Liver (tissue), 9 donors: ENCODE data around the gene CRYZL1. TPM values are rescaled to one million over a fixed set of nuclear protein-coding genes. Genes with fewer than 3 reads are reported as not detected.
"Not testable (repeated sequence)": the region's sequence is repeated elsewhere in the genome, so short reads cannot be mapped to it uniquely, and the experiment has no call there.

Source experiments
- DNase-seq: peaks from one replicate; pipeline ENCODE4 v3.0.0-alpha.2; 2017; ENCODE audit warnings: low spot score
- H3K27ac ChIP-seq, 2 donors: one replicate each; pipeline ENCODE4 v1.7.0; 2013; ENCODE audit warnings: inconsistent platforms in 2 of 2, low read length in 2 of 2, control low read depth in 1 of 2, low read depth in 1 of 2, mild to moderate bottlenecking in 1 of 2
- H3K27me3 ChIP-seq, 4 donors: one replicate each; pipeline versions ENCODE4 v1.6.1 to v1.7.0; 2013; ENCODE audit warnings: low read length in 3 of 4, inconsistent platforms in 1 of 4, mild to moderate bottlenecking in 1 of 4, moderate library complexity in 1 of 4; ENCODE audit not compliant: control insufficient read depth in 4 of 4, insufficient read depth in 4 of 4
- H3K36me3 ChIP-seq, 4 donors: one replicate each; pipeline versions ENCODE4 v1.6.1 to v1.7.0; 2013; ENCODE audit warnings: low read length in 3 of 4, mild to moderate bottlenecking in 3 of 4, low read depth in 1 of 4, moderate library complexity in 1 of 4; ENCODE audit not compliant: control insufficient read depth in 4 of 4, insufficient read depth in 3 of 4
- H3K4me1 ChIP-seq, 4 donors: one replicate each; pipeline versions ENCODE4 v1.6.1 to v1.7.0; 2013; ENCODE audit warnings: low read length in 3 of 4, mild to moderate bottlenecking in 3 of 4, moderate library complexity in 1 of 4; ENCODE audit not compliant: control insufficient read depth in 4 of 4, insufficient read depth in 4 of 4
- H3K4me3 ChIP-seq, 3 donors: one replicate each; pipeline versions ENCODE4 v1.6.1 to v1.7.0; 2013; ENCODE audit warnings: low read length in 3 of 3, control low read depth in 1 of 3, low read depth in 1 of 3, mild to moderate bottlenecking in 1 of 3
- H3K9ac ChIP-seq, 2 donors: one replicate each; pipeline ENCODE4 v1.7.0; 2013; ENCODE audit warnings: low read length in 2 of 2, mild to moderate bottlenecking in 2 of 2, moderate library complexity in 2 of 2, control low read depth in 1 of 2, low read depth in 1 of 2
- H3K9me3 ChIP-seq, 4 donors: one replicate each; pipeline versions ENCODE4 v1.6.1 to v1.7.0; 2013; ENCODE audit warnings: low read length in 3 of 4; ENCODE audit not compliant: control insufficient read depth in 4 of 4
- EGR1 ChIP-seq, 2 donors: IDR thresholded peaks; 2 replicates each; pipeline ENCODE4 v1.6.1; 2016 to 2018; ENCODE audit warnings: antibody characterized with exemption in 2 of 2, low read depth in 2 of 2
- FOXA1 ChIP-seq: IDR thresholded peaks from 2 replicates; pipeline ENCODE4 v1.6.1; 2016; ENCODE audit warnings: antibody characterized with exemption
- FOXA2 ChIP-seq: IDR thresholded peaks from 2 replicates; pipeline ENCODE4 v1.6.1; 2016; ENCODE audit warnings: antibody characterized with exemption
- GABPA ChIP-seq, 2 donors: IDR thresholded peaks in 1 of 2; conservative IDR thresholded peaks in 1 of 2; 2 replicates each; pipeline ENCODE4 v1.6.1; 2016; ENCODE audit warnings: antibody characterized with exemption in 2 of 2, mild to moderate bottlenecking in 1 of 2, moderate library complexity in 1 of 2
- HNF4A ChIP-seq, 2 donors: conservative IDR thresholded peaks; 2 replicates each; pipeline ENCODE4 v1.6.1; 2016; ENCODE audit warnings: antibody characterized with exemption in 2 of 2, mild to moderate bottlenecking in 2 of 2
- HNF4G ChIP-seq: IDR thresholded peaks from 2 replicates; pipeline ENCODE4 v1.6.1; 2016; ENCODE audit warnings: antibody characterized with exemption
- JUND ChIP-seq, 2 donors: IDR thresholded peaks; 2 replicates each; pipeline ENCODE4 v1.6.1; 2016; ENCODE audit warnings: antibody characterized with exemption in 2 of 2
- NR2F2 ChIP-seq: IDR thresholded peaks from 2 replicates; pipeline ENCODE4 v1.6.1; 2016; ENCODE audit warnings: antibody characterized with exemption
- RAD21 ChIP-seq, 2 donors: IDR thresholded peaks; 2 replicates each; pipeline ENCODE4 v1.6.1; 2016; ENCODE audit warnings: antibody characterized with exemption in 2 of 2, mild to moderate bottlenecking in 2 of 2
- RXRA ChIP-seq, 2 donors: IDR thresholded peaks; 2 replicates each; pipeline ENCODE4 v1.6.1; 2017 to 2018; ENCODE audit warnings: antibody characterized with exemption in 2 of 2, mild to moderate bottlenecking in 1 of 2
- SP1 ChIP-seq: IDR thresholded peaks from 2 replicates; pipeline ENCODE4 v1.6.1; 2018; ENCODE audit warnings: antibody characterized with exemption, mild to moderate bottlenecking
- TAF1 ChIP-seq: conservative IDR thresholded peaks from 2 replicates; pipeline ENCODE4 v1.6.1; 2016; ENCODE audit warnings: antibody characterized with exemption, mild to moderate bottlenecking
- YY1 ChIP-seq: IDR thresholded peaks from 2 replicates; pipeline ENCODE4 v1.6.1; 2016; ENCODE audit warnings: antibody characterized with exemption, mild to moderate bottlenecking
- WGBS: extraction: QIAGEN DNeasy Blood & Tissue Kit; methylation state at CpG from one replicate; pipeline ENCODE4 v1.1.7; 2013; 5-methylcytosine and 5-hydroxymethylcytosine counted together
- polyA plus RNA-seq, 2 donors: library from polyadenylated mRNA; stranded (reverse) in 1 of 2; unstranded in 1 of 2; fragments of 200-250 nt in 1 of 2; fragments of >200 nt in 1 of 2; fragmentation: Nextera tagmentation in 1 of 2; extraction: Ambion mirVana in 1 of 2; gene quantifications; one replicate each; pipeline versions ENCODE4 v1.2.1 to v1.2.3, GENCODE V29; 2013 to 2015
- total RNA-seq, 2 donors: library from RNA; depleted of rRNA; stranded (reverse); fragments of >200 nt; gene quantifications; one replicate each; pipeline ENCODE4 v1.2.3, GENCODE V29; 2014
- TF ChIP-seq, protein P1 (sequence below): IDR thresholded peaks from 2 replicates; pipeline ENCODE4 v1.6.1; 2016; ENCODE audit warnings: antibody characterized with exemption
- TF ChIP-seq, protein P2 (sequence below): IDR thresholded peaks from 2 replicates; pipeline ENCODE4 v1.6.1; 2016; ENCODE audit warnings: antibody characterized with exemption
- TF ChIP-seq, protein P3 (sequence below): IDR thresholded peaks from 2 replicates; pipeline ENCODE4 v1.6.1; 2016; ENCODE audit warnings: antibody characterized with exemption, mild to moderate bottlenecking
- TF ChIP-seq, protein P4 (sequence below): IDR thresholded peaks from 2 replicates; pipeline ENCODE4 v1.6.1; 2016; ENCODE audit warnings: antibody characterized with exemption
- TF ChIP-seq, protein P5 (sequence below): fragments of 150-350 bp; IDR thresholded peaks from 2 replicates; pipeline ENCODE4 v1.5.1; 2017; ENCODE audit warnings: improper control_type of control experiment, low read depth, low read length; ENCODE audit not compliant: missing input control
- donor health status: healthy.
- donor health status: healthy.
- donor health status: healthy.
- donor health status: healthy.
- donor health status: healthy.

The CRYZL1 gene
- total and polyA plus RNA-seq, 4 donors, result 6.8 to 18.1 (median 11.5) TPM

- not testable (repeated sequence) for H3K27ac ChIP-seq, DNase-seq, H3K9ac ChIP-seq, H3K27me3 ChIP-seq, H3K4me3 ChIP-seq, H3K9me3 ChIP-seq
- Histone ChIP-seq H3K4me1 (peaks cover 1 to 24% (median 12%) of the 10 kb centered on the region in 4 donors), H3K36me3 (peaks cover 4 to 37% (median 20%) of the 10 kb centered on the region in 4 donors)
- WGBS, result 23% methylated on average over 2 of the region's 2 CpGs
- TF ChIP-seq HNF4G (peak; percentile 78), RXRA (IDR thresholded peaks at IDR 0.05) (peak; percentile 67 to 82), SP1 (peak; percentile 50), RAD21 (IDR thresholded peaks at IDR 0.05) (peak in 1 of 2 donors; percentile 10), EGR1 (IDR thresholded peaks at IDR 0.05; ENCODE audit: low read depth in 2 of 2) (peak in 1 of 2 donors; percentile 27), HNF4A (conservative IDR thresholded peaks at IDR 0.05) (peak; percentile 90 to 91), JUND (IDR thresholded peaks at IDR 0.05) (peak in 1 of 2 donors; percentile 56), YY1 (peak; percentile 17)
- TF ChIP-seq, protein P1, sequence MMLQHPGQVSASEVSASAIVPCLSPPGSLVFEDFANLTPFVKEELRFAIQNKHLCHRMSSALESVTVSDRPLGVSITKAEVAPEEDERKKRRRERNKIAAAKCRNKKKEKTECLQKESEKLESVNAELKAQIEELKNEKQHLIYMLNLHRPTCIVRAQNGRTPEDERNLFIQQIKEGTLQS, result peak; percentile 66
- TF ChIP-seq, protein P2, sequence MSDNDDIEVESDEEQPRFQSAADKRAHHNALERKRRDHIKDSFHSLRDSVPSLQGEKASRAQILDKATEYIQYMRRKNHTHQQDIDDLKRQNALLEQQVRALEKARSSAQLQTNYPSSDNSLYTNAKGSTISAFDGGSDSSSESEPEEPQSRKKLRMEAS, result peak; percentile 31
Measured at GRCh38 chr21:33576741-33577141, 64.8 kb downstream of the CRYZL1 start.

GRCh38 chr21:33572350-33572749 is 69.2 kb downstream of the CRYZL1 start:
- TF ChIP-seq JUND (IDR thresholded peaks at IDR 0.05) (peak; percentile 33 to 79), RAD21 (IDR thresholded peaks at IDR 0.05) (peak; percentile 25 to 27), FOXA2 (peak; percentile 35), NR2F2 (peak; percentile 76), HNF4G (peak; percentile 31), GABPA (IDR thresholded peaks at IDR 0.05 in 1 of 2, conservative IDR thresholded peaks at IDR 0.05 in 1 of 2) (peak in 1 of 2 donors; percentile 46), TAF1 (no peak), HNF4A (conservative IDR thresholded peaks at IDR 0.05) (peak; percentile 73 to 88), RXRA (IDR thresholded peaks at IDR 0.05) (peak; percentile 88 to 89), SP1 (peak; percentile 79), FOXA1 (no peak), YY1 (no peak), EGR1 (IDR thresholded peaks at IDR 0.05; ENCODE audit: low read depth in 2 of 2) (peak; percentile 71 to 83)
- TF ChIP-seq, protein P3, sequence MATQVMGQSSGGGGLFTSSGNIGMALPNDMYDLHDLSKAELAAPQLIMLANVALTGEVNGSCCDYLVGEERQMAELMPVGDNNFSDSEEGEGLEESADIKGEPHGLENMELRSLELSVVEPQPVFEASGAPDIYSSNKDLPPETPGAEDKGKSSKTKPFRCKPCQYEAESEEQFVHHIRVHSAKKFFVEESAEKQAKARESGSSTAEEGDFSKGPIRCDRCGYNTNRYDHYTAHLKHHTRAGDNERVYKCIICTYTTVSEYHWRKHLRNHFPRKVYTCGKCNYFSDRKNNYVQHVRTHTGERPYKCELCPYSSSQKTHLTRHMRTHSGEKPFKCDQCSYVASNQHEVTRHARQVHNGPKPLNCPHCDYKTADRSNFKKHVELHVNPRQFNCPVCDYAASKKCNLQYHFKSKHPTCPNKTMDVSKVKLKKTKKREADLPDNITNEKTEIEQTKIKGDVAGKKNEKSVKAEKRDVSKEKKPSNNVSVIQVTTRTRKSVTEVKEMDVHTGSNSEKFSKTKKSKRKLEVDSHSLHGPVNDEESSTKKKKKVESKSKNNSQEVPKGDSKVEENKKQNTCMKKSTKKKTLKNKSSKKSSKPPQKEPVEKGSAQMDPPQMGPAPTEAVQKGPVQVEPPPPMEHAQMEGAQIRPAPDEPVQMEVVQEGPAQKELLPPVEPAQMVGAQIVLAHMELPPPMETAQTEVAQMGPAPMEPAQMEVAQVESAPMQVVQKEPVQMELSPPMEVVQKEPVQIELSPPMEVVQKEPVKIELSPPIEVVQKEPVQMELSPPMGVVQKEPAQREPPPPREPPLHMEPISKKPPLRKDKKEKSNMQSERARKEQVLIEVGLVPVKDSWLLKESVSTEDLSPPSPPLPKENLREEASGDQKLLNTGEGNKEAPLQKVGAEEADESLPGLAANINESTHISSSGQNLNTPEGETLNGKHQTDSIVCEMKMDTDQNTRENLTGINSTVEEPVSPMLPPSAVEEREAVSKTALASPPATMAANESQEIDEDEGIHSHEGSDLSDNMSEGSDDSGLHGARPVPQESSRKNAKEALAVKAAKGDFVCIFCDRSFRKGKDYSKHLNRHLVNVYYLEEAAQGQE, result peak; percentile 29
- TF ChIP-seq, protein P1, result peak; percentile 50
- TF ChIP-seq, protein P4, sequence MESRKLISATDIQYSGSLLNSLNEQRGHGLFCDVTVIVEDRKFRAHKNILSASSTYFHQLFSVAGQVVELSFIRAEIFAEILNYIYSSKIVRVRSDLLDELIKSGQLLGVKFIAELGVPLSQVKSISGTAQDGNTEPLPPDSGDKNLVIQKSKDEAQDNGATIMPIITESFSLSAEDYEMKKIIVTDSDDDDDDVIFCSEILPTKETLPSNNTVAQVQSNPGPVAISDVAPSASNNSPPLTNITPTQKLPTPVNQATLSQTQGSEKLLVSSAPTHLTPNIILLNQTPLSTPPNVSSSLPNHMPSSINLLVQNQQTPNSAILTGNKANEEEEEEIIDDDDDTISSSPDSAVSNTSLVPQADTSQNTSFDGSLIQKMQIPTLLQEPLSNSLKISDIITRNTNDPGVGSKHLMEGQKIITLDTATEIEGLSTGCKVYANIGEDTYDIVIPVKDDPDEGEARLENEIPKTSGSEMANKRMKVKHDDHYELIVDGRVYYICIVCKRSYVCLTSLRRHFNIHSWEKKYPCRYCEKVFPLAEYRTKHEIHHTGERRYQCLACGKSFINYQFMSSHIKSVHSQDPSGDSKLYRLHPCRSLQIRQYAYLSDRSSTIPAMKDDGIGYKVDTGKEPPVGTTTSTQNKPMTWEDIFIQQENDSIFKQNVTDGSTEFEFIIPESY, result peak; percentile 39
- TF ChIP-seq, protein P2, result peak; percentile 33
- TF ChIP-seq, protein P5, sequence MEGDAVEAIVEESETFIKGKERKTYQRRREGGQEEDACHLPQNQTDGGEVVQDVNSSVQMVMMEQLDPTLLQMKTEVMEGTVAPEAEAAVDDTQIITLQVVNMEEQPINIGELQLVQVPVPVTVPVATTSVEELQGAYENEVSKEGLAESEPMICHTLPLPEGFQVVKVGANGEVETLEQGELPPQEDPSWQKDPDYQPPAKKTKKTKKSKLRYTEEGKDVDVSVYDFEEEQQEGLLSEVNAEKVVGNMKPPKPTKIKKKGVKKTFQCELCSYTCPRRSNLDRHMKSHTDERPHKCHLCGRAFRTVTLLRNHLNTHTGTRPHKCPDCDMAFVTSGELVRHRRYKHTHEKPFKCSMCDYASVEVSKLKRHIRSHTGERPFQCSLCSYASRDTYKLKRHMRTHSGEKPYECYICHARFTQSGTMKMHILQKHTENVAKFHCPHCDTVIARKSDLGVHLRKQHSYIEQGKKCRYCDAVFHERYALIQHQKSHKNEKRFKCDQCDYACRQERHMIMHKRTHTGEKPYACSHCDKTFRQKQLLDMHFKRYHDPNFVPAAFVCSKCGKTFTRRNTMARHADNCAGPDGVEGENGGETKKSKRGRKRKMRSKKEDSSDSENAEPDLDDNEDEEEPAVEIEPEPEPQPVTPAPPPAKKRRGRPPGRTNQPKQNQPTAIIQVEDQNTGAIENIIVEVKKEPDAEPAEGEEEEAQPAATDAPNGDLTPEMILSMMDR, result no peak
- no peak for DNase-seq
- peaks cover 1 to 28% (median 13%) of the 10 kb centered on the region in 4 donors for H3K4me1 ChIP-seq
- WGBS, result 17% methylated on average over 3 of the region's 3 CpGs
- peaks cover 6 to 58% (median 39%) of the 10 kb centered on the region in 4 donors for H3K36me3 ChIP-seq
- H3K4me3 ChIP-seq, result no peak overlapping the region
- H3K27ac ChIP-seq, result no peak overlapping the region
- H3K27me3 ChIP-seq, result no peaks in the 10 kb centered on the region
- H3K9me3 ChIP-seq, result no peaks in the 10 kb centered on the region
- H3K9ac ChIP-seq, result no peak overlapping the region
